Ishikawa (cell line): ENCODE data around the gene UBAC2.

Experiments
- CEBPB ChIP-seq: IDR thresholded peaks from 2 replicates; pipeline ENCODE4 v1.6.1; 2012
- EP300 ChIP-seq: IDR thresholded peaks from 2 replicates; pipeline ENCODE4 v1.6.1; 2012; ENCODE audit warnings: borderline replicate concordance
- MAX ChIP-seq: IDR thresholded peaks from 2 replicates; pipeline ENCODE4 v1.6.1; 2012
- NFIC ChIP-seq: IDR thresholded peaks from 2 replicates; pipeline ENCODE4 v1.6.1; 2012
- RAD21 ChIP-seq: IDR thresholded peaks from 2 replicates; pipeline ENCODE4 v1.6.1; 2012; ENCODE audit warnings: low read depth
- TAF1 ChIP-seq: IDR thresholded peaks from 2 replicates; pipeline ENCODE4 v1.6.1; 2012; ENCODE audit warnings: low read depth, mild to moderate bottlenecking
- USF1 ChIP-seq: IDR thresholded peaks from 2 replicates; pipeline ENCODE4 v1.6.1; 2012
- YY1 ChIP-seq: IDR thresholded peaks from 2 replicates; pipeline ENCODE4 v1.6.1; 2012; ENCODE audit warnings: low read depth
- ZBTB7A ChIP-seq: IDR thresholded peaks from 2 replicates; pipeline ENCODE4 v1.6.1; 2012; ENCODE audit warnings: low read depth

GRCh38 chr13:99322297-99323103 is 121.8 kb downstream of the UBAC2 start:
- TF ChIP-seq NFIC (no peak), CEBPB (no peak), RAD21 (no peak), YY1 (no peak), TAF1 (no peak), EP300 (no peak), MAX (no peak), USF1 (no peak), ZBTB7A (no peak)
